HEK293T (cell line): ENCODE results near the gene APBA2.

Experiments used
- ARNT ChIP-seq: fragments of 450-650 bp; IDR thresholded peaks from 2 replicates; pipeline ENCODE4 v1.6.1; 2017; ENCODE audit warnings: mild to moderate bottlenecking
- BHLHE40 ChIP-seq: fragments of 450-650 bp; IDR thresholded peaks from 2 replicates; pipeline ENCODE4 v1.6.1; 2016; ENCODE audit warnings: mild to moderate bottlenecking, moderate library complexity, borderline replicate concordance
- ELF4 ChIP-seq: fragments of 450-650 bp; IDR thresholded peaks from 2 replicates; pipeline ENCODE4 v1.6.1; 2017; ENCODE audit warnings: antibody characterized with exemption
- FOXA1 ChIP-seq: fragments of 450-650 bp; IDR thresholded peaks from 2 replicates; pipeline ENCODE4 v1.6.1; 2016; ENCODE audit warnings: mild to moderate bottlenecking
- FOXK2 ChIP-seq: fragments of 450-650 bp; IDR thresholded peaks from 2 replicates; pipeline ENCODE4 v1.6.1; 2016; ENCODE audit warnings: mild to moderate bottlenecking
- FOXM1 ChIP-seq: fragments of 450-650 bp; IDR thresholded peaks from 2 replicates; pipeline ENCODE4 v1.6.1; 2017; ENCODE audit warnings: mild to moderate bottlenecking, borderline replicate concordance
- HDGF ChIP-seq: fragments of 450-650 bp; IDR thresholded peaks from 2 replicates; pipeline ENCODE4 v1.6.1; 2017; ENCODE audit warnings: antibody characterized with exemption, borderline replicate concordance
- L3MBTL2 ChIP-seq: fragments of 450-650 bp; conservative IDR thresholded peaks from 2 replicates; pipeline ENCODE4 v1.6.1; 2016; ENCODE audit warnings: mild to moderate bottlenecking
- LEF1 ChIP-seq: fragments of 450-650 bp; IDR thresholded peaks from 2 replicates; pipeline ENCODE4 v1.6.1; 2017; ENCODE audit warnings: mild to moderate bottlenecking, borderline replicate concordance
- NFRKB ChIP-seq: fragments of 450-650 bp; IDR thresholded peaks from 2 replicates; pipeline ENCODE4 v1.6.1; 2016; ENCODE audit warnings: mild to moderate bottlenecking, moderate library complexity
- SP1 ChIP-seq: fragments of 450-650 bp; IDR thresholded peaks from 2 replicates; pipeline ENCODE4 v1.6.1; 2017
- TARDBP ChIP-seq: fragments of 450-650 bp; IDR thresholded peaks from 2 replicates; pipeline ENCODE4 v1.6.1; 2016
- ZNF384 ChIP-seq: fragments of 450-650 bp; IDR thresholded peaks from 2 replicates; pipeline ENCODE4 v1.6.1; 2016
- TF ChIP-seq, protein P1 (sequence below): fragments of 450-650 bp; IDR thresholded peaks from 2 replicates; pipeline ENCODE4 v1.6.1; 2016

GRCh38 chr15:29034593-29035335 is 149.0 kb downstream of the APBA2 start:
- TF ChIP-seq BHLHE40 (no peak), ARNT (no peak), FOXK2 (no peak), ELF4 (no peak), TARDBP (no peak), SP1 (no peak), HDGF (no peak), FOXA1 (no peak), LEF1 (no peak), FOXM1 (no peak), NFRKB (no peak), L3MBTL2 (no peak), ZNF384 (no peak)
- TF ChIP-seq, protein P1, sequence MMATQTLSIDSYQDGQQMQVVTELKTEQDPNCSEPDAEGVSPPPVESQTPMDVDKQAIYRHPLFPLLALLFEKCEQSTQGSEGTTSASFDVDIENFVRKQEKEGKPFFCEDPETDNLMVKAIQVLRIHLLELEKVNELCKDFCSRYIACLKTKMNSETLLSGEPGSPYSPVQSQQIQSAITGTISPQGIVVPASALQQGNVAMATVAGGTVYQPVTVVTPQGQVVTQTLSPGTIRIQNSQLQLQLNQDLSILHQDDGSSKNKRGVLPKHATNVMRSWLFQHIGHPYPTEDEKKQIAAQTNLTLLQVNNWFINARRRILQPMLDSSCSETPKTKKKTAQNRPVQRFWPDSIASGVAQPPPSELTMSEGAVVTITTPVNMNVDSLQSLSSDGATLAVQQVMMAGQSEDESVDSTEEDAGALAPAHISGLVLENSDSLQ = no peak
